Thoracic aorta (tissue), 2 donors: Measurements from ENCODE around the gene TECPR2. TPM values are rescaled to one million over a fixed set of nuclear protein-coding genes. Genes with fewer than 3 reads are reported as not detected.

Experiments used
- ATAC-seq: fragments of 150-250 bp; one replicate; pipeline ENCODE4 v1.8.0; 2017; ENCODE audit warnings: low read depth; ENCODE audit not compliant: insufficient number of reproducible peaks, low FRiP score
- DNase-seq: peaks from one replicate; pipeline ENCODE4 v3.0.0-alpha.2; 2020; ENCODE audit warnings: low spot score
- H3K27ac ChIP-seq, 2 donors: fragments of 200-600 bp; sonication (generic); 1 replicate in 1 of 2; 2 replicates in 1 of 2; pipeline ENCODE4 v1.5.1; 2016; ENCODE audit warnings: mild to moderate bottlenecking in 2 of 2, moderate library complexity in 2 of 2
- H3K27me3 ChIP-seq: fragments of 200-600 bp; sonication (generic); replicated peaks from 2 replicates; pipeline ENCODE4 v1.6.0; 2016; ENCODE audit warnings: mild to moderate bottlenecking; ENCODE audit not compliant: insufficient read depth
- H3K36me3 ChIP-seq: fragments of 200-600 bp; sonication (generic); one replicate; pipeline ENCODE4 v1.5.1; 2016
- H3K4me1 ChIP-seq, 2 donors: fragments of 200-600 bp; sonication (generic); 1 replicate in 1 of 2; 2 replicates in 1 of 2; pipeline versions ENCODE4 v1.5.1 to v1.6.0; 2016; ENCODE audit warnings: low read depth in 2 of 2, mild to moderate bottlenecking in 1 of 2; ENCODE audit not compliant: control insufficient read depth in 1 of 2
- H3K4me3 ChIP-seq: fragments of 200-600 bp; sonication (generic); 2 replicates; pipeline ENCODE4 v1.5.1; 2016; ENCODE audit warnings: mild to moderate bottlenecking
- H3K9me3 ChIP-seq: fragments of 200-600 bp; sonication (generic); 2 replicates; pipeline ENCODE4 v1.5.1; 2016
- CTCF ChIP-seq: fragments of 200-600 bp; sonication (generic); IDR thresholded peaks from one replicate; pipeline ENCODE4 v1.5.1; 2019; ENCODE audit warnings: antibody characterized with exemption
- total RNA-seq, 2 donors: library from RNA; depleted of rRNA; stranded (reverse); fragments of >200 nt; gene quantifications; one replicate each; pipeline versions ENCODE4 v1.1.0 to v1.2.3, GENCODE V29; 2016

TECPR2 gene
- total RNA-seq, 2 donors from 2014 or later, result 36.5 to 41.3 TPM

GRCh38 chr14:102512793-102513300, 150.1 kb downstream of the TECPR2 start:
- ATAC-seq (no peak), DNase-seq (no peak)
- no peaks in the 10 kb centered on the region for H3K27me3 ChIP-seq
- H3K4me1 ChIP-seq, result peaks cover 0 to 25% of the 10 kb centered on the region in 2 donors
- no peak overlapping the region for H3K4me3 ChIP-seq
- H3K27ac ChIP-seq, result no peak overlapping the region
- TF ChIP-seq CTCF, result no peak
- no peaks in the 10 kb centered on the region for H3K36me3 ChIP-seq
- H3K9me3 ChIP-seq, result no peaks in the 10 kb centered on the region

- peaks cover 0 to 16% of the 10 kb centered on the region in 2 donors for H3K4me1 ChIP-seq
- no peaks in the 10 kb centered on the region for H3K27me3 ChIP-seq
- no peak for DNase-seq
- no peak for TF ChIP-seq CTCF
- no peaks in the 10 kb centered on the region for H3K9me3 ChIP-seq
- no peak for ATAC-seq
- H3K4me3 ChIP-seq, result no peak overlapping the region
- H3K27ac ChIP-seq, result no peak overlapping the region
- no peaks in the 10 kb centered on the region for H3K36me3 ChIP-seq
Observed at GRCh38 chr14:102513899-102514772, 151.4 kb downstream of the TECPR2 start.

GRCh38 chr14:102514987-102515733, 152.4 kb downstream of the TECPR2 start:
- ATAC-seq (no peak), DNase-seq (no peak)
- H3K27ac ChIP-seq, result no peak overlapping the region
- peaks cover 0 to 15% of the 10 kb centered on the region in 2 donors for H3K4me1 ChIP-seq
- H3K36me3 ChIP-seq, result no peaks in the 10 kb centered on the region
- TF ChIP-seq CTCF, result no peak
- H3K9me3 ChIP-seq, result no peaks in the 10 kb centered on the region
- H3K4me3 ChIP-seq, result no peak overlapping the region
- no peaks in the 10 kb centered on the region for H3K27me3 ChIP-seq

GRCh38 chr14:102516531-102517391, 154.0 kb downstream of the TECPR2 start:
- TF ChIP-seq CTCF, result peak; percentile 85
- Histone ChIP-seq H3K9me3 (no peaks in the 10 kb centered on the region), H3K36me3 (no peaks in the 10 kb centered on the region), H3K27ac (no peak overlapping the region), H3K27me3 (no peaks in the 10 kb centered on the region), H3K4me1 (peaks cover 0 to 6% of the 10 kb centered on the region in 2 donors), H3K4me3 (peak overlapping the region; percentile 92)
- ATAC-seq (peak; percentile 62), DNase-seq (no peak)
